Panc1 (cell line): Measurements from ENCODE around the gene STX3.

Experiments used
- CTCF ChIP-seq: fragments of 450-650 bp; IDR thresholded peaks from 2 replicates; pipeline ENCODE4 v1.5.1; 2017; ENCODE audit warnings: mild to moderate bottlenecking
- POLR2AphosphoS5 ChIP-seq: IDR thresholded peaks from 2 replicates; pipeline ENCODE4 v1.6.1; 2012; ENCODE audit warnings: mild to moderate bottlenecking, low read depth, low read length, moderate library complexity
- REST ChIP-seq, 2 experiments: IDR thresholded peaks; 2 replicates each; pipeline ENCODE4 v1.6.1; 2011 to 2012; ENCODE audit warnings: low read depth in 2 of 2, control low read depth in 1 of 2, low read length in 1 of 2, mild to moderate bottlenecking in 1 of 2, moderate library complexity in 1 of 2; ENCODE audit not compliant: insufficient read depth in 1 of 2
- SIN3A ChIP-seq: IDR thresholded peaks from 2 replicates; pipeline ENCODE4 v1.6.1; 2012; ENCODE audit warnings: low read depth, mild to moderate bottlenecking, low read length, moderate library complexity, borderline replicate concordance; ENCODE audit not compliant: insufficient read depth
- TCF7L2 ChIP-seq: IDR thresholded peaks from 2 replicates; pipeline ENCODE4 v1.6.1; 2011; ENCODE audit warnings: mild to moderate bottlenecking, low read depth, low read length, inconsistent platforms

- TF ChIP-seq CTCF (no peak), POLR2AphosphoS5 (no peak), REST (IDR thresholded peaks at IDR 0.05; ENCODE audit: insufficient read depth in 1 of 2, low read depth in 2 of 2, low read length in 1 of 2) (no peak), TCF7L2 (no peak), SIN3A (no peak)
These were observed 3.3 kb downstream of the STX3 start for GRCh38 chr11:59758401-59759037.
